Astrocyte of the cerebellum (primary cell): Measurements from ENCODE around the gene PDE1C.
"Not testable (repeated sequence)": the region's sequence is repeated elsewhere in the genome, so short reads cannot be mapped to it uniquely, and the experiment has no call there.

ENCODE experiments used
- DNase-seq: peaks from one replicate; pipeline ENCODE4 v3.0.0-alpha.2; 2011; ENCODE audit warnings: low read depth
- H3K4me3 ChIP-seq: 2 replicates; pipeline ENCODE4 v1.5.1; 2011; ENCODE audit warnings: mild to moderate bottlenecking, low read depth, low read length, moderate library complexity
- in situ Hi-C: cut with HindIII; loops from 2 replicates; pipeline ENCODE4 v1.10.0; 2017; ENCODE audit warnings: low sequenced_read_pairs
- TF ChIP-seq, protein P1 (sequence below): IDR thresholded peaks from 2 replicates; pipeline ENCODE4 v1.5.1; 2012; ENCODE audit warnings: low read length, low read depth, moderate library complexity, mild to moderate bottlenecking; ENCODE audit errors: missing control alignments

Gene PDE1C

DNA sequence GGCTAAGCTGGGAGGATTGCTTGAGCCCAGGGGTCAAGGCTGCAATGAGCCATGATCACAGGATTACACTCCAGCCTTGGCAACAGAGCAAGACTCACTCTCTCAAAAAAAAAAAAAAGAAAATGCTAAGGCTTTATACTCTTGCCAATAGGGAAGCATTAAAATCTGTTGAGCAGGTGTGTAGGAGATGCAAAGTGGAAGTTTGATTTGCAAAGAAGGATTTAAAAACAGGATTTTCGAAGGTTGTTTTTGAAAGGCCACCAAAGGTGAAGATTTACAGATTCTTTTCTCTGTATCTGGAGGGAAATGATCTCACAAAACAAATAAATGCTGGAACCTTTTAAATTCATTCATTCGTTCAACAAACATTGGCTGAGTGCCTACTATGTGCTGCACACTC lies 8.6 kb upstream of the PDE1C start:
- in situ Hi-C loops, result no loop called here
- H3K4me3 ChIP-seq, result no peak overlapping the region
- TF ChIP-seq, protein P1, sequence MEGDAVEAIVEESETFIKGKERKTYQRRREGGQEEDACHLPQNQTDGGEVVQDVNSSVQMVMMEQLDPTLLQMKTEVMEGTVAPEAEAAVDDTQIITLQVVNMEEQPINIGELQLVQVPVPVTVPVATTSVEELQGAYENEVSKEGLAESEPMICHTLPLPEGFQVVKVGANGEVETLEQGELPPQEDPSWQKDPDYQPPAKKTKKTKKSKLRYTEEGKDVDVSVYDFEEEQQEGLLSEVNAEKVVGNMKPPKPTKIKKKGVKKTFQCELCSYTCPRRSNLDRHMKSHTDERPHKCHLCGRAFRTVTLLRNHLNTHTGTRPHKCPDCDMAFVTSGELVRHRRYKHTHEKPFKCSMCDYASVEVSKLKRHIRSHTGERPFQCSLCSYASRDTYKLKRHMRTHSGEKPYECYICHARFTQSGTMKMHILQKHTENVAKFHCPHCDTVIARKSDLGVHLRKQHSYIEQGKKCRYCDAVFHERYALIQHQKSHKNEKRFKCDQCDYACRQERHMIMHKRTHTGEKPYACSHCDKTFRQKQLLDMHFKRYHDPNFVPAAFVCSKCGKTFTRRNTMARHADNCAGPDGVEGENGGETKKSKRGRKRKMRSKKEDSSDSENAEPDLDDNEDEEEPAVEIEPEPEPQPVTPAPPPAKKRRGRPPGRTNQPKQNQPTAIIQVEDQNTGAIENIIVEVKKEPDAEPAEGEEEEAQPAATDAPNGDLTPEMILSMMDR, result no peak
- no peak for DNase-seq

DNA sequence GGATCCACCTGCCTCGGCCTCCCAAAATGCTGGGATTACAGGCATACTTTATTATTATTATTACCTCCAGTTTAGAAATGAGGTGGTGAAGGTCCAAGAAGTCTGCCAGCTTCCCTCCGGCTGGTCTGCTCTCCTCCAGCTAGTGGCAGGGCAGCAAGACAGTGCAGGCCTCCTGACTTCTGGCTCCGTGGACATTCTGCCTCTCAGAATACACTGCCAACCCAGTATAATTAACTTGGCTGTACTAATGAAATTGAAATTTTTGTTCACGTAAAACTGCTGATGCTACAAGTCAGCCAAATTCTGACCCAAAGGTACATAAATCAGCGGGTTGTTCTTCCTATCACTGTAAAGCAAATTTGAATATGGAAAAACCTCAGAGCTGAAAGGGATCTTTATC lies 7.6 kb upstream of the PDE1C start:
- TF ChIP-seq, protein P1, result no peak
- no peak overlapping the region for H3K4me3 ChIP-seq
- DNase-seq, result no peak
- in situ Hi-C loops, result no loop called here

DNA sequence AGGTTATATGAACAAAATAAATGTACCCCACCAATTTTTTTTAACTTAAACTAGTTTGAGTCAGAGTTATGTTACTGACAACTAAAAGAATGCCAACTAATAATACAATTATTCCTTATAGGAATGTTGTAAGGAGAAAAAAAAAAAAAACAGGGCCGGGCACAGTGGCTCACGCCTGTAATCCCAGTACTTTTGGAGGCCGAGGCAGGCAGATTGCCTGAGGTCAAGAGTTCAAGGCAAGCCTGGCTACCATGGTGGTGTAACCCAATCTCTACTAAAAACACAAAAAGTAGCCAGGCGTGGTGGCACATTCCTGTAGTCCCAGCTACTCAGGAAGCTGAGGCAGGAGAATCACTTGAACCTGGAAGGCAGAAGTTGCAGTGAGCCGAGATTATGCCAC lies 6.6 kb upstream of the PDE1C start:
- DNase-seq, in situ Hi-C loops, H3K4me3 ChIP-seq: not testable (repeated sequence)

DNA sequence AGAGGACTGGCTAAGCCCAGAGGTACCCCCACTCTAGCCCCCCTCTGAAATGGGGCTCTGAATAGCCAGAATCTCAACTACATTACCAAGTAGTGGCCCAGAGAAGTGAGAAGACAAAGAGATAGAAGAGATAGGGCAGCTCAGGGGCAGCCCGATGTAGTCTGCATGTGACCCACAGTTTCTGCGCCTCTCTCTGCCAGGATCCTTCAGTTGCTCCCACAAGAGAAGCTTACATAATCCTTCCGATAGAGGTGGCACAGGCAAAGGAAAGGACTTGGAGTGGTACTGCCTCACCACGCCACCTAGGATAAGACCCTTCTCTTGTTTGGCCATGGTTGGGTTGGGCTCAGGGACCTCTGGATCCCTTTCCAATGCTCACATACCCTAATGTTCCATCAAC lies 5.4 kb upstream of the PDE1C start:
- no peak overlapping the region for H3K4me3 ChIP-seq
- no peak for DNase-seq
- TF ChIP-seq, protein P1, result no peak
- in situ Hi-C loops, result no loop called here

DNA sequence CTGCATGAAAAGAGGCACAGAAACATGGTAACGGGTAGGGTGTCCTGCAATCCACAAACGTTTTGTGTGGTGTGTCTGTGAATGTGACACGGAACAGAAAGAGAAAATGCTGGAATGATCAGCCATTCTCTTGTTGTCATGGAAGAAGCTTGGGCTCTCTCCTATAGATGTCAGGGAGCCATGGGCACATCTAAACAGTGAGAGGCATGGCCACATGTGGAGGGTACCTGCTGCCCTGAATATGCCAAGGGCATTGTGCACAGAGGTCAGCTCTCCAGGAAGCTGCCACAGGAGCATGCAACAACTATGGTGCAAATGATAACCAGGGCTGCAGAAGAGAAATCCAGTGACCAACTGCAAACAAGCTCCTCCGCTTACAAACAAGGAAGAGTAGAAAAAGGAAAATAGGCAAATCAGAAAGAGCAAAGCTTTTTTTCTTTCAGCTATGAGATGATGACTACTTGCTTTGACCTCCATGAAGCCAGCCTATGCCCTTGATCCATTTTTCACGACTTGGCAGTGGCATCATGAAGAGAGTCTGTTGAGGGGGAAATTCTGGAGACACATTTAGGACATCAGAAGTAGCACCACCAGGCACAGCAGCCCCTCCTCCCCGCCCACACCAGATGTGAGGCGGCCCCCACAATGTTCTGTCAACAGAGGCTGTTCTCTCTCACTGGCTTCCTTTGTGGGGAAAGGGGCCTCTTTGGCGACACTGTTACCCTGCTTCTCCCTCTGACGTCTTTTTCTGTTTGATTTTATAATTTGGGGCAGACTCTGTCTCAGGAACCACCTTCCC lies 4.8 kb upstream of the PDE1C start:
- TF ChIP-seq, protein P1, result no peak
- in situ Hi-C loops, result no loop called here
- H3K4me3 ChIP-seq, result no peak overlapping the region
- no peak for DNase-seq

DNA sequence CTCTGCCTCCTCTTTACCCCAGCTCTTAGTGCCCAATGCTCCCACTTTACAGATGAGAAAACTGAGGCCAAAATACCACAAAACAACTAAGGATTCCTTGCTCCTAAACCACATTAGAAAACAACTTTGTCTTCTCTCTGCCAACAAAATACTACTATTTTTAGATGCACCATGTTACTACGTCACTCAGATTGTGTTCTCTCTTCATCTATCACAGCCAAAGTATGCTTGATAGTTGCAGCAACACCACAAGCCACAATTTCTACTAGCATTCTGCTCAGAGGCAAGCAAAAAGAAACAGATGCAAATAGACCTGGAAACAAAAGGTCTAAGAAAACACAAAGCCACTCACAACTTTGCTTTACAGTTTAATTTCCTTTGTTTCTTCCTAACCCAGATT lies 3.3 kb upstream of the PDE1C start:
- TF ChIP-seq, protein P1, result no peak
- in situ Hi-C loops, result no loop called here
- DNase-seq, result no peak
- H3K4me3 ChIP-seq, result no peak overlapping the region

DNA sequence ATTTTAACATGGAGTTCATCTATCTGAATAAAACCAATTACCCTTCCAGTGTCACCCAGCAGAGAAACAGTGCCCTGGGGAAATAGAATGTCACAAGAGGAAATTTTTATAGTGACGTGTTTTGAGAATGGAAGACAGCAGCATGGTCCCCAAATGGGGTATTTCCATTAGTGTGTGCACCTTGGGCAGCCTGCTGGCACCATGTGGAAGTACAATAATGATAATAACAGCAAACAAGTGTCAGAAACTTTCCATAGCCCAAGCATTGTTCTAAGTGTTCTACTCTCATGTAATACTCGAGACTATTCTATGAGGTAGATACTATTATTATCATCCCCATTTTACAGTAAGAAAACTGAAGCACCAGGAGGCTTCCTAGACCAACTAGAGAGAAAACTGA lies 2.2 kb upstream of the PDE1C start:
- DNase-seq, result no peak
- in situ Hi-C loops, result no loop called here
- H3K4me3 ChIP-seq, result no peak overlapping the region
- TF ChIP-seq, protein P1, result peak; percentile 17
